ENCODE measurements around the gene HTR3D. TPM values are rescaled to one million over a fixed set of nuclear protein-coding genes. Genes with fewer than 3 reads are reported as not detected.
"Not testable (repeated sequence)": the region's sequence is repeated elsewhere in the genome, so short reads cannot be mapped to it uniquely, and the experiment has no call there.

Gene HTR3D
- total RNA-seq, 1 donor from 2014 or later: not detected

DNA sequence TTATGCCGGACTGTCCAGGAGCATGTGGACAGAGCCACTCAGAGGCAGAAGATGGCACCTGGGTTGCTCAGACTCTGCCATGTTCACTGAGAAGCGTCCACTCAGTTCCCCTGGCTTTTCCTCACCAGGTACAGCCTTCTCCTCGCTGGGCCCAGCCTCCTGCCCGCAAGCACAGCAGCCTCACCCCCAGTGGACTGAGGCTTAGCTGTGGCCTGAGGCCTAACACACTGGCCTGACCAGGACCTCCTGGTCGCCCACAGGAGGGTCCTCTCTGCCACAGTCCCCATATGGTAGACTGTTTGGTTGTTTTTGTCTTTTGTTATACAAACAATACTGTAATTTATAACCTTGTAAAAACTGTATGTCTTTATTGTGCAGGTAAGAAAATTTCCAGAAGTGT is 36.8 kb downstream of the HTR3D start:
- no peak for DNase-seq (ENCODE audit: low spot score)

DNA sequence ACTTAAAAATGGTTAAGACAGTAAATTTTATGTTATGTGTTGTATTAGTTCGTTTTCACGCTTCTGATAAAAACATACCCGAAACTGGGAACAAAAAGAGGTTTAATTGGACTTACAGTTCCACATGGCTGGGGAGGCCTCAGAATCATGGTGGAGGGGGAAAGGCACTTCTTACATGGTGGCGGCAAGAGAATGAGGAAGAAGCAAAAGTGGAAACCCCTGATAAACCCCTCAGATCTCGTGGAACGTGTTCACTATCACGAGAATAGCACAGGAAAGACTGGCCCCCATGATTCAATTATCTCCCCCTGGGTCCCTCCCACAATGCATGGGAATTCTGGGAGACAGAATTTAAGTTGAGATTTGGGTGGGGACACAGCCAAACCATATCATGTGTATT is 39.6 kb downstream of the HTR3D start:
- not testable (repeated sequence) for DNase-seq (ENCODE audit: low spot score)

DNA sequence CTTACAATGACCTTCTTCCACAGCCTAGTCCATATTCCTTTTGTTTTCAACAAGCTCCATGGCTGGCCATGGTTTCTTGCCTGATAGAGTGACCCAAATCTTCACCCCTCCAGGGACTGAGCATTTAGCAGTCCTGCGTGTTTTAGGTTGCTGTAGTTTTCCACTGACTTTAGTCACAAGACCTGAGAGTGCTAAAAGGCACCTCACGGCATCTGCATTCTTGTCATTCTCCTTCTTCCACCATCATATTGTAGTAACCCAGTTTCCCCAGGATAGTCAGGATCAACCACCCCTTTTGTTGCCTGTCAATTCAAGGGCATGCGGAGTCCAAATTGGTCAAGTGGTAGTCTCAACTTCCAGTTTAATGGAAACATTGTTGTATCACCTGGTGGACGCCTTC is 42.1 kb downstream of the HTR3D start:
- no peak for DNase-seq (ENCODE audit: low spot score)

DNA sequence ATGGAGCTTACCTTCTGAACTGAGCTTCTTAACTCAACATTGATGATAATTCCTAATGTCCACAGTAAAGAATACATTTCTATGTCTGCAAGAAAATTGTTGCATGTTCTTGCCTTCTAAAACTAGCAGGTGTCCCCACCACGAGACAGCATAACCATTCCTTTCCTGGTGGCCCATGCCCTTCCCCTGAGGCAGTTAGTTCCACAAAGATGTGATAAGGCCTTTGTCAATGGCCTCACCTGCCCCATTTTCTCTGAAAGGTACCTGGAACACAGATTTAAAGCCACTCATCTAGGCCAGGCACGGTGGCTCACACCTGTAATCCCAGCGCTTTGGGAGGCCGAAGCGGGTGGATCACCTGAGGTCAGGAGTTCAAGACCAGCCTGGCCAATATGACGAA is 44.4 kb downstream of the HTR3D start:
- no peak for DNase-seq (ENCODE audit: low spot score)

DNA sequence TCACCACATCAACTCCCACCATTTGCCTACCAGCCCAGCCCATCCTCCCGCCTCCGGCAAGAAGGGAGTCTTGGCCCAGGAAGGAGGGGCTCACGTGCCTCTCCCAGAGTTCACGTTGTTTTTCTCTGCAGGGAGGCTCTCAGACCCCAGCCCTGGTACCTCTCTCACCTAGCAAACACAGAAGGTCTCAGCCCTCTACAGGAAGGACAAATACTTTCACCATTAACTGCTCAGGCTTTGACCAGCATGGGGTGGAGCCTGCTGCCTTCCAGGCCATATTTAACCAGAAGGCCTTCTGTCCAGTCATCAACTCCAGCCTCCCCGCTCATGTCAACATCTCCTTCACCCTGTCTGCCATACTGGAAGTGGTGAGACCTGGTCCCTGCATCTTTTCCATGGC is 46.3 kb downstream of the HTR3D start:
- DNase-seq (ENCODE audit: low spot score): no peak

DNA sequence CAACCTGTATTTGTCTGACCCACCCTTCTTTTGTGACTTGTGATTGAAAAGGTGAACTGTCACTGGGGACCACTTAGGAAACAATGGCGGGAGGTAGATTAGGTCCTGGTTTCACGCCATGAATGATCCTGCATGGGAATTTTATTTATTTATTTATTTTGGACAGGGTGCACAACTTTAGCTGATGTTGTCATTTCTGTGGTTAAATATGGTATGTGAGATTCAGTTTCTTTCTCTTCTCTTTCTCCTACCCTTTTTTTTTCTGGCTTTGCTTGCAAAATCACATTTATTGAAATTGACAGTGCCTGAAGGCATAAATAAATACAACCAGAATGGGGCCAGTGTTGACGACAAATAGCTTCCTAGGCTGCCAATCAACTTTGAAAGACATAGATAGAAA is 47.3 kb downstream of the HTR3D start:
- DNase-seq (ENCODE audit: low spot score): no peak

DNA sequence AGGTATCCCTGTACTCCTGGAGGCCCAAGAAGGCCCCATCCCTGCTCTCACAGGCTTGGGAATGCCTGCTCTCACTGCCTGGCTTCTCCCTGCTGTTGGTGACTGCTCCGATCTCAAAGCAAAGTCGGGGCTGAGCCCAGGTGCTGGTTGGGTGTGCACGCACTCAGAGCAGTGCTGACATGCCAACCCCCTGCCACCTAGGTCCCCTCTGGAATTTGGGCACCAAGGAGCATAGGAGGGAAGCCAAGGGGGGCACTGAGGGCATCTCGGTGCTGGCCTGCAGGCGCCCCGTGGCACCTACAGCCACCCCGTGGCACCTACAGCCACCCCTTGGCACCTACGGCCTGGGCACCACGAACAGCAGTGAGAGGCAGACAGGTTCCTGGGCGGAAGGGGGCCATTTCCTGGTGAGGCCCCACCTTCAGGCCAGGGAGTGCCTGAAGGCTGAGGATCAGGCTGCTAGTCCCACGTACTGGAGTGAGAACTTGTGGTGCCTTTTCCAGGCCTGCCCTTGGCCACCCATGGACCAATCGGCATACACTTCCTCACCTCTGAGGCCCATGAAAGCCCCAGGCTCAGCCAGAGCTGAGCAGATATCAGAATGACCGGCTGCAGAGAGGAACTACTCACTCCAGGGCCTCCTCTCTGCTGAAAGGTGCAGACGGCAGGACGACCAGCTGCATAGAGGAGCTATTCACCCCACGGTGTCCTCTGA is 49.7 kb downstream of the HTR3D start:
- DNase-seq (ENCODE audit: low spot score): no peak

DNA sequence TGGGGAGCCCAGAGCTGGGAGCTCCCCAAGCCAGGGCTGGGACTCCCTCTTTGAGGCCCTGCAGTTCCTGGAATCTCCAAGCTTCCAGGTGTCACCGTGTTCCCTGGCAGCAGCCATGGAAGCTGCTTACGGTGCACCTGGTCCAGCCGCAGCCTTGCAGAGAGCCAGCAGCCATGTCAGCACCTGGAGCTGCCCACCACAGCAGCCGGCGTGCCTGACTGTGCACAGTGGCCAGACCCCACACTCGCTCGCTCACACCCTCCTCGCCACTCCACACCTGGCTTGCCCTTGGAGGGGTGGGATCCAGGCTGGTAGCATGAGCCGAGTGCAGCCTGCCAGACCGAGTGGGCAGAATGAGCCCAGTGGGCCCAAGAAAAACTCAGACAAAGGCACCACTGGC is 50.5 kb downstream of the HTR3D start:
- DNase-seq (ENCODE audit: low spot score): no peak

DNA sequence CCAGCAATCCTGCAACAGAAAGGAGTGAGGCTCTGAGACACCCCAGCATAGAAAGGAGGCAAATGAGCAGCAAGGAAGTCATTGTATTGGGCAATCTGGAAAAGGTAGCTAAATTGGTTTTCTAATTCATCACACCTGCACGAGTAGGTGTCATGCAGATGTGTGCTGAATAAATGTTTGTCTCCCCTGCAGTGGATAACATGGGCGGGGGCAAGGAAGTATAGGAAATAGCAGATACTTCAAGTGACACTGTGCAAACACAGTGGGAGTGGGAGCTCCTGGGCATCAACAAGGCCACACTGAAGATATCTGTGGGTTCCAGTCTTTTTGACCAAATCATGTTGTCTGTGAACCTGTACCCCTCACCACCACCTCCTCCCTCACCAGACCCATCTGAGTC is 50.9 kb downstream of the HTR3D start:
- no peak for DNase-seq (ENCODE audit: low spot score)

DNA sequence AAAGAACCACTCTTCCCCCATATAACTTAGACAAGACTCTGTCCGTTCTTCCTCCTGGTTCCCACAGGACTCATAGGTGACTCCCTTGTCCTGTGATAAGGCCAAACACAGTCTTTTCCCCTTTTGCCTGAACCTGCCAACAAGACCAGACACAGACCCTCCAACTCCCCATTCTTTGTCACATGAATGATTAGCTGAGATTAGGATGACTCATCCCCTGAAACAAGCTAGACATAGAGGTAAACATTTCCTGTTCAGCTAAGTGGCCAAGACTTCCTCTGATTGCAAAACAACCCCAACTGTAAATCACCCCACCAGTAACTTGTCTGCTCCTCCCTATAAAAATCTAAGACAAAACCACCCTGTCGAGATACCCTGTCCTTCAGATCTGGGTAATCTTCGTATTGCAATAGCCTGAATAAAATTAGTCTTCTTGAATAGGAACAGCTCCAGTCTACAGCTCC is 53.9 kb downstream of the HTR3D start:
- DNase-seq (ENCODE audit: low spot score): no peak

Other genes with a start within 250 kb of the HTR3D start
- 1.1 TPM for gene MAP6D1, start 206.2 kb upstream of the HTR3D start, total RNA-seq
- 33.6 TPM for gene PARL, start 146.9 kb upstream of the HTR3D start, total RNA-seq
- 37.8 TPM for gene ABCC5, start 13.9 kb upstream of the HTR3D start, total RNA-seq
- 0.14 TPM for gene HTR3C, start 21.3 kb downstream of the HTR3D start, total RNA-seq
- gene HTR3E, start 65.3 kb downstream of the HTR3D start, total RNA-seq: not detected
- 35.5 TPM for gene EIF2B5, start 103.6 kb downstream of the HTR3D start, total RNA-seq
- gene DVL3, start 123.6 kb downstream of the HTR3D start, total RNA-seq: 99.2 TPM
- 322 TPM for gene AP2M1, start 143.1 kb downstream of the HTR3D start, total RNA-seq
- 77.4 TPM for gene ABCF3, start 154.5 kb downstream of the HTR3D start, total RNA-seq
- not detected for gene VWA5B2, start 197.8 kb downstream of the HTR3D start, total RNA-seq
- gene ALG3, start 217.2 kb downstream of the HTR3D start, total RNA-seq: 44.7 TPM
- gene EEF1AKMT4, start 217.9 kb downstream of the HTR3D start, total RNA-seq: 3.2 TPM
- 0.40 TPM for gene CAMK2N2, start 229.8 kb downstream of the HTR3D start, total RNA-seq
- gene ECE2, start 244.3 kb downstream of the HTR3D start, total RNA-seq: 0.14 TPM

Measured in mucosa of gallbladder (tissue), 1 donor.